Chondrocyte (in vitro differentiated cells): ENCODE measurements around the gene SYNPO2. TPM values are rescaled to one million over a fixed set of nuclear protein-coding genes. Genes with fewer than 3 reads are reported as not detected.
"Not testable (repeated sequence)": the region's sequence is repeated elsewhere in the genome, so short reads cannot be mapped to it uniquely, and the experiment has no call there.

Experiments
- DNase-seq: peaks from one replicate; pipeline ENCODE4 v3.0.0; 2021; ENCODE audit warnings: mixed read lengths, low spot score
- H3K27ac Mint-ChIP-seq: one replicate; pipeline ENCODE4 v1.8.0; 2021; ENCODE audit warnings: mild to moderate bottlenecking, moderate library complexity, mixed read lengths; ENCODE audit not compliant: unreplicated experiment
- H3K27me3 Mint-ChIP-seq: 2 replicates; pipeline ENCODE4 v1.8.0; 2021; ENCODE audit warnings: low read depth, mixed read lengths
- H3K36me3 Mint-ChIP-seq: 2 replicates; pipeline ENCODE4 v1.8.0; 2021; ENCODE audit warnings: low read depth, mixed read lengths
- H3K4me1 Mint-ChIP-seq: 2 replicates; pipeline ENCODE4 v1.8.0; 2021; ENCODE audit warnings: low read depth, mild to moderate bottlenecking, mixed read lengths
- H3K4me3 Mint-ChIP-seq: one replicate; pipeline ENCODE4 v1.8.0; 2021; ENCODE audit warnings: mild to moderate bottlenecking, moderate library complexity, mixed read lengths; ENCODE audit not compliant: unreplicated experiment
- H3K9me3 Mint-ChIP-seq: 2 replicates; pipeline ENCODE4 v1.8.0; 2021; ENCODE audit warnings: low read depth, mixed read lengths
- CTCF ChIP-seq: fragments of 200-600 bp; sonication (generic); IDR thresholded peaks from 2 replicates; pipeline ENCODE4 v1.5.0; 2021; ENCODE audit warnings: antibody characterized with exemption, mild to moderate bottlenecking, moderate library complexity
- total RNA-seq: library from RNA; stranded (reverse); gene quantifications from 3 replicates; pipeline ENCODE4 v1.2.1, GENCODE V29; 2021

The SYNPO2 gene
- total RNA-seq, 1 donor from 2014 or later: 21.5 TPM

- Mint-ChIP-seq H3K27me3 (no peaks in the 10 kb centered on the region), H3K9me3 (peaks cover 4% of the 10 kb centered on the region), H3K4me3 (no peak overlapping the region), H3K27ac (peak overlapping the region; percentile 70), H3K36me3 (no peaks in the 10 kb centered on the region), H3K4me1 (peaks cover 25% of the 10 kb centered on the region)
- TF ChIP-seq CTCF: no peak
- DNase-seq: no peak
These were observed 128.0 kb downstream of the SYNPO2 start for GRCh38 chr4:119016636-119017035.

- Mint-ChIP-seq H3K4me3 (no peak overlapping the region), H3K9me3 (peaks cover 4% of the 10 kb centered on the region), H3K4me1 (peaks cover 25% of the 10 kb centered on the region), H3K36me3 (no peaks in the 10 kb centered on the region), H3K27me3 (no peaks in the 10 kb centered on the region), H3K27ac (peak overlapping the region; percentile 70)
- no peak for TF ChIP-seq CTCF
- no peak for DNase-seq
These were observed 129.0 kb downstream of the SYNPO2 start for GRCh38 chr4:119017636-119018035.

GRCh38 chr4:119020158-119020557 is 131.5 kb downstream of the SYNPO2 start:
- no peak for DNase-seq

GRCh38 chr4:119022520-119022919 is 133.9 kb downstream of the SYNPO2 start:
- not testable (repeated sequence) for H3K4me3 Mint-ChIP-seq, DNase-seq, H3K9me3 Mint-ChIP-seq, H3K27me3 Mint-ChIP-seq, H3K36me3 Mint-ChIP-seq, H3K27ac Mint-ChIP-seq
- H3K4me1 Mint-ChIP-seq: peaks cover 29% of the 10 kb centered on the region

More at GRCh38 chr4:119020158-119020557, 131.5 kb downstream of the SYNPO2 start:
- Mint-ChIP-seq H3K4me3 (no peak overlapping the region), H3K36me3 (no peaks in the 10 kb centered on the region), H3K27me3 (no peaks in the 10 kb centered on the region), H3K4me1 (peaks cover 24% of the 10 kb centered on the region), H3K9me3 (peaks cover 4% of the 10 kb centered on the region), H3K27ac (no peak overlapping the region)
- TF ChIP-seq CTCF: no peak

GRCh38 chr4:119024102-119024501 is 135.4 kb downstream of the SYNPO2 start:
- no peaks in the 10 kb centered on the region for H3K27me3 Mint-ChIP-seq
- no peak for DNase-seq
- H3K9me3 Mint-ChIP-seq: no peaks in the 10 kb centered on the region
- H3K27ac Mint-ChIP-seq: no peak overlapping the region
- TF ChIP-seq CTCF: no peak
- no peaks in the 10 kb centered on the region for H3K36me3 Mint-ChIP-seq
- H3K4me3 Mint-ChIP-seq: no peak overlapping the region
- peaks cover 35% of the 10 kb centered on the region for H3K4me1 Mint-ChIP-seq

- Mint-ChIP-seq H3K4me3 (no peak overlapping the region), H3K27me3 (no peaks in the 10 kb centered on the region), H3K36me3 (peaks cover 6% of the 10 kb centered on the region), H3K9me3 (peaks cover 3% of the 10 kb centered on the region), H3K27ac (peak overlapping the region; percentile 98), H3K4me1 (peaks cover 44% of the 10 kb centered on the region)
- TF ChIP-seq CTCF: no peak
- DNase-seq: no peak
These were observed 136.8 kb downstream of the SYNPO2 start for GRCh38 chr4:119025420-119025819.
